H1 (cell line): ENCODE results near the gene SAXO1. TPM values are rescaled to one million over a fixed set of nuclear protein-coding genes. Genes with fewer than 3 reads are reported as not detected.

Source experiments
- CTCF ChIA-PET: fragments of 300-600 bp; sonication (Branson Sonifier 250); formaldehyde crosslinking; loops from one replicate; lab custom pipeline; 2021; ENCODE audit not compliant: partially characterized antibody; lab: Charles Lee
- POLR2A ChIA-PET: fragments of 300-600 bp; sonication (Branson Sonifier 250); formaldehyde crosslinking; loops from one replicate; lab custom pipeline; 2021; ENCODE audit warnings: inconsistent platforms; ENCODE audit not compliant: partially characterized antibody; lab: Charles Lee
- DNase-seq, 2 experiments: peaks; one replicate each; pipeline versions ENCODE4 v3.0.0 to v3.0.0-alpha.2; 2010 to 2022; ENCODE audit warnings: low spot score in 2 of 2, low read depth in 1 of 2, mixed read lengths in 1 of 2
- FAIRE-seq: peaks from 2 replicates; lab custom pipeline; 2011; peaks lifted over from hg19 to GRCh38; lab: Jason Lieb, UNC
- H2AFZ ChIP-seq: 2 replicates; pipeline ENCODE4 v1.8.1; 2012; ENCODE audit warnings: low read length, inconsistent platforms
- H2AK5ac ChIP-seq: 2 replicates; pipeline ENCODE4 v1.6.1; 2013; ENCODE audit warnings: low read depth, low read length
- H2BK120ac ChIP-seq: replicated peaks from 2 replicates; pipeline ENCODE3; 2013; ENCODE audit warnings: low read depth, low read length, inconsistent platforms
- H2BK12ac ChIP-seq: 2 replicates; pipeline ENCODE4 v1.6.1; 2013; ENCODE audit warnings: low read depth, low read length
- H2BK15ac ChIP-seq: 2 replicates; pipeline ENCODE4 v1.6.1; 2013; ENCODE audit warnings: low read length
- H2BK20ac ChIP-seq: 2 replicates; pipeline ENCODE4 v1.6.1; 2013; ENCODE audit warnings: low read length
- H2BK5ac ChIP-seq: 2 replicates; pipeline ENCODE4 v1.6.1; 2013; ENCODE audit warnings: low read depth, low read length
- H3K14ac ChIP-seq: 2 replicates; pipeline ENCODE4 v1.6.1; 2013; ENCODE audit warnings: inconsistent platforms; ENCODE audit not compliant: insufficient read length
- H3K18ac ChIP-seq: 2 replicates; pipeline ENCODE4 v1.6.1; 2013; ENCODE audit warnings: low read length; ENCODE audit errors: extremely low read depth
- H3K23ac ChIP-seq: 2 replicates; pipeline ENCODE4 v1.6.1; 2013; ENCODE audit warnings: inconsistent platforms; ENCODE audit not compliant: insufficient read length
- H3K23me2 ChIP-seq: 2 replicates; pipeline ENCODE4 v1.6.1; 2013; ENCODE audit warnings: low read depth, low read length
- H3K27ac ChIP-seq: 2 replicates; pipeline ENCODE4 v1.6.1; 2011; ENCODE audit warnings: low read depth, low read length, inconsistent platforms
- H3K27me3 ChIP-seq, 4 experiments: replicated peaks in 1 of 4; 1 replicate in 1 of 4; 2 replicates in 3 of 4; pipeline versions ENCODE4 v1.6.1 to v1.8.1; 2011 to 2013; ENCODE audit warnings: low read length in 3 of 4, mild to moderate bottlenecking in 3 of 4, inconsistent platforms in 2 of 4, mixed read lengths in 2 of 4, moderate library complexity in 1 of 4; ENCODE audit not compliant: control insufficient read depth in 3 of 4, insufficient read depth in 3 of 4; ENCODE audit errors: extremely low read depth in 1 of 4
- H3K36me3 ChIP-seq, 4 experiments: 2 replicates each; pipeline versions ENCODE4 v1.6.1 to v1.8.1; 2011 to 2013; ENCODE audit warnings: mild to moderate bottlenecking in 4 of 4, low read length in 3 of 4, moderate library complexity in 2 of 4, control low read depth in 1 of 4, inconsistent platforms in 1 of 4; ENCODE audit not compliant: insufficient read depth in 4 of 4, control insufficient read depth in 2 of 4
- H3K4ac ChIP-seq: replicated peaks from 2 replicates; pipeline ENCODE3; 2013; ENCODE audit warnings: low read length, low read depth, mixed read lengths, inconsistent platforms; ENCODE audit not compliant: insufficient read length
- H3K4me1 ChIP-seq, 4 experiments: replicated peaks in 1 of 4; 1 replicate in 1 of 4; 2 replicates in 3 of 4; pipeline versions ENCODE4 v1.6.1 to v1.8.1; 2011 to 2013; ENCODE audit warnings: low read length in 3 of 4, inconsistent platforms in 2 of 4, mixed read lengths in 1 of 4; ENCODE audit not compliant: insufficient read depth in 4 of 4, control insufficient read depth in 3 of 4
- H3K4me2 ChIP-seq, 2 experiments: 2 replicates each; pipeline versions ENCODE4 v1.6.1 to v1.8.1; 2011 to 2013; ENCODE audit warnings: low read depth in 2 of 2, low read length in 2 of 2, control low read depth in 1 of 2, inconsistent platforms in 1 of 2, mild to moderate bottlenecking in 1 of 2; ENCODE audit not compliant: insufficient read depth in 1 of 2
- H3K4me3 ChIP-seq, 4 experiments: fragments of 200-600, 300-600 bp in 1 of 4; sonication (generic), shearing (Covaris generic), sonication (Bioruptor Twin) in 1 of 4; 2 replicates each; pipeline versions ENCODE4 v1.5.1 to v1.8.1; 2011 to 2016; ENCODE audit warnings: low read length in 4 of 4, low read depth in 3 of 4, control low read depth in 2 of 4, inconsistent platforms in 2 of 4, mild to moderate bottlenecking in 2 of 4, mixed read lengths in 1 of 4, moderate library complexity in 1 of 4; ENCODE audit not compliant: insufficient read depth in 2 of 4; ENCODE audit errors: extremely low read depth in 1 of 4
- H3K56ac ChIP-seq: replicated peaks from 2 replicates; pipeline ENCODE3; 2013; ENCODE audit warnings: low read depth, mild to moderate bottlenecking, mixed read lengths, low read length, inconsistent platforms; ENCODE audit not compliant: insufficient read length
- H3K79me1 ChIP-seq: 2 replicates; pipeline ENCODE4 v1.6.1; 2013; ENCODE audit warnings: low read depth, low read length, control low read depth
- H3K79me2 ChIP-seq, 2 experiments: 2 replicates each; pipeline versions ENCODE4 v1.6.1 to v1.8.1; 2012 to 2013; ENCODE audit warnings: low read length in 2 of 2, mild to moderate bottlenecking in 2 of 2, inconsistent platforms in 1 of 2; ENCODE audit not compliant: insufficient read depth in 2 of 2, control insufficient read depth in 1 of 2
- H3K9ac ChIP-seq, 4 experiments: replicated peaks in 1 of 4; 1 replicate in 1 of 4; 2 replicates in 3 of 4; pipeline versions ENCODE4 v1.6.1 to v1.8.1; 2011 to 2013; ENCODE audit warnings: low read depth in 3 of 4, low read length in 3 of 4, control low read depth in 2 of 4, mild to moderate bottlenecking in 2 of 4, moderate library complexity in 2 of 4, inconsistent platforms in 1 of 4; ENCODE audit errors: extremely low read depth in 1 of 4
- H3K9me3 ChIP-seq, 2 experiments: 2 replicates each; pipeline versions ENCODE4 v1.6.1 to v1.8.1; 2012 to 2013; ENCODE audit warnings: mild to moderate bottlenecking in 2 of 2, moderate library complexity in 2 of 2, control low read depth in 1 of 2, inconsistent platforms in 1 of 2, low read depth in 1 of 2, low read length in 1 of 2, mixed read lengths in 1 of 2; ENCODE audit not compliant: insufficient read depth in 2 of 2
- H4K20me1 ChIP-seq, 2 experiments: replicated peaks in 1 of 2; 2 replicates each; pipeline versions ENCODE3 to v1.8.1; 2011 to 2013; ENCODE audit warnings: inconsistent platforms in 2 of 2, low read length in 2 of 2, mild to moderate bottlenecking in 1 of 2; ENCODE audit not compliant: insufficient read depth in 2 of 2, control insufficient read depth in 1 of 2
- H4K5ac ChIP-seq: 2 replicates; pipeline ENCODE4 v1.6.1; 2013; ENCODE audit warnings: low read length, low read depth, mixed read lengths, inconsistent platforms; ENCODE audit not compliant: insufficient read length
- H4K8ac ChIP-seq: 2 replicates; pipeline ENCODE4 v1.8.0; 2013; ENCODE audit warnings: mild to moderate bottlenecking, moderate library complexity, low read length, inconsistent platforms; ENCODE audit not compliant: insufficient read depth; ENCODE audit errors: extremely low read depth
- H4K91ac ChIP-seq: replicated peaks from 2 replicates; pipeline ENCODE3; 2013; ENCODE audit warnings: low read length, mixed read lengths, inconsistent platforms; ENCODE audit not compliant: insufficient read length
- ASH2L ChIP-seq: fragments of 200-600, 300-600 bp; sonication (generic); IDR thresholded peaks from one replicate; pipeline ENCODE4 v1.7.1; 2017; ENCODE audit warnings: low read length
- CHD2 ChIP-seq: IDR thresholded peaks from 2 replicates; pipeline ENCODE4 v1.6.1; 2012; ENCODE audit warnings: low read length, improper control_type of control experiment
- EZH2 ChIP-seq: fragments of 200-600 bp; sonication (generic); IDR thresholded peaks from 2 replicates; pipeline ENCODE4 v1.7.1; 2012; ENCODE audit warnings: low read depth, mild to moderate bottlenecking, moderate library complexity, low read length, inconsistent platforms; ENCODE audit not compliant: severe bottlenecking
- FOSL1 ChIP-seq: IDR thresholded peaks from 2 replicates; pipeline ENCODE4 v1.6.1; 2011; ENCODE audit warnings: mild to moderate bottlenecking, low read depth, low read length, moderate library complexity; ENCODE audit not compliant: insufficient read depth
- GTF2F1 ChIP-seq: IDR thresholded peaks from 2 replicates; pipeline ENCODE4 v1.6.1; 2012; ENCODE audit warnings: low read depth, low read length, improper control_type of control experiment, borderline replicate concordance
- HDAC2 ChIP-seq, 2 experiments: fragments of 300-600 bp in 1 of 2; sonication (generic) in 1 of 2; IDR thresholded peaks; 2 replicates each; pipeline ENCODE4 v1.6.1; 2011 to 2012; ENCODE audit warnings: low read depth in 2 of 2, low read length in 2 of 2, mild to moderate bottlenecking in 2 of 2, moderate library complexity in 2 of 2, borderline replicate concordance in 1 of 2, inconsistent platforms in 1 of 2
- JUND ChIP-seq: IDR thresholded peaks from 2 replicates; pipeline ENCODE4 v1.6.1; 2011; ENCODE audit warnings: mild to moderate bottlenecking, improper control_type of control experiment, low read length
- MAFK ChIP-seq: IDR thresholded peaks from 2 replicates; pipeline ENCODE4 v1.6.1; 2012; ENCODE audit warnings: low read depth, mild to moderate bottlenecking, improper control_type of control experiment, low read length
- NRF1 ChIP-seq: IDR thresholded peaks from 2 replicates; pipeline ENCODE4 v1.6.1; 2011; ENCODE audit warnings: mild to moderate bottlenecking, low read depth, low read length, improper control_type of control experiment
- RNF2 ChIP-seq: fragments of 200-900, 300-1000 bp; sonication (generic); IDR thresholded peaks from 2 replicates; pipeline ENCODE4 v1.7.1; 2016; ENCODE audit warnings: borderline replicate concordance, low read depth, mild to moderate bottlenecking, antibody characterized with exemption, low read length; ENCODE audit not compliant: poor library complexity, severe bottlenecking; ENCODE audit errors: missing control alignments
- SIRT6 ChIP-seq: IDR thresholded peaks from one replicate; pipeline ENCODE4 v1.7.1; 2012; ENCODE audit warnings: low read length, inconsistent platforms
- SP2 ChIP-seq: IDR thresholded peaks from 2 replicates; pipeline ENCODE4 v1.6.1; 2012; ENCODE audit warnings: mild to moderate bottlenecking, low read length, inconsistent platforms
- SP4 ChIP-seq: IDR thresholded peaks from 2 replicates; pipeline ENCODE4 v1.6.1; 2012; ENCODE audit warnings: low read length, inconsistent platforms
- TEAD4 ChIP-seq: IDR thresholded peaks from 2 replicates; pipeline ENCODE4 v1.6.1; 2012; ENCODE audit warnings: low read depth, low read length, inconsistent platforms, mixed read lengths
- WGBS, 2 experiments: shearing (Covaris generic) in 1 of 2; methylation state at CpG; one replicate each; pipeline versions ENCODE4 v1.1.6 to v1.1.7; 2013 to 2015; ENCODE audit warnings: low lambda C conversion rate in 2 of 2, mixed read lengths in 2 of 2, inconsistent platforms in 1 of 2, low coverage in 1 of 2, missing lambda C conversion rate in 1 of 2; ENCODE audit not compliant: insufficient replicate concordance in 2 of 2, insufficient coverage in 1 of 2, insufficient read length in 1 of 2; ENCODE audit errors: extremely low coverage in 1 of 2, missing lambda C conversion rate in 1 of 2; 5-methylcytosine and 5-hydroxymethylcytosine counted together
- polyA plus RNA-seq, 7 experiments: library from polyadenylated mRNA; depleted of rRNA in 3 of 7; stranded (reverse) in 5 of 7; unstranded in 2 of 7; fragments of >200 nt in 5 of 7; fragments of 200-250 nt in 2 of 7; gene quantifications; 1 replicate in 5 of 7; 2 replicates in 1 of 7; 4 replicates in 1 of 7; pipeline versions ENCODE4 v1.2.1 to v1.2.3, GENCODE V29; 2011 to 2013; ENCODE audit warnings: missing spikeins in 2 of 7, mixed read lengths in 2 of 7
- total RNA-seq: library from RNA; stranded (reverse); fragmentation: NEBNext Ultra II Directional; extraction: Animal tissue kit (Norgen Biotek cat#: 25700); gene quantifications from 2 replicates; pipeline ENCODE4 v1.2.1, GENCODE V29; 2021

The SAXO1 gene
- total and polyA plus RNA-seq, 2 of the 8 experiments (the other 6 are each of a cell fraction or from before 2014, with no cell fraction given), result 0.11 to 0.20 TPM

GRCh38 chr9:18973348-18973747, 59.7 kb downstream of the SAXO1 start:
- Histone ChIP-seq H3K9me3 (no peaks in the 10 kb centered on the region), H2BK5ac (no peak overlapping the region), H4K20me1 (no peaks in the 10 kb centered on the region), H4K91ac (no peak overlapping the region), H4K8ac (no peak overlapping the region), H3K18ac (no peak overlapping the region), H3K23ac (no peak overlapping the region), H3K9ac (no peak overlapping the region), H2BK12ac (no peak overlapping the region), H2AK5ac (no peak overlapping the region), H3K4ac (no peak overlapping the region), H3K23me2 (no peaks in the 10 kb centered on the region), H3K27ac (no peak overlapping the region), H3K27me3 (no peaks in the 10 kb centered on the region), H3K79me2 (no peaks in the 10 kb centered on the region), H3K4me2 (no peak overlapping the region), H2BK120ac (no peak overlapping the region), H3K36me3 (no peaks in the 10 kb centered on the region), H4K5ac (no peak overlapping the region), H3K14ac (no peak overlapping the region), H3K79me1 (no peaks in the 10 kb centered on the region), H2BK15ac (no peak overlapping the region), H3K4me3 (no peak overlapping the region), H3K56ac (no peak overlapping the region), H3K4me1 (no peaks in the 10 kb centered on the region), H2AFZ (no peak overlapping the region), H2BK20ac (no peak overlapping the region)
- CTCF ChIA-PET, result interaction anchor here (0.6 to 1.2 kb wide), 3 partner anchors 12 to 521 kb away, joined by 3 to 4 read pairs (median 3); no protein-coding TSS in a partner anchor
- POLR2A ChIA-PET, result no interaction called here
- 93% methylated on average over 2 of the region's 2 CpGs; no CpG with 5 or more reads in 1 of the 2 experiments for WGBS, 2 experiments
- no peak for FAIRE-seq
- DNase-seq, result no peak
- TF ChIP-seq CHD2 (no peak), NRF1 (no peak), HDAC2 (IDR thresholded peaks at IDR 0.05; ENCODE audit: borderline replicate concordance in 1 of 2, low read depth in 2 of 2, low read length in 2 of 2) (no peak), FOSL1 (no peak), MAFK (no peak), ASH2L (no peak), SP2 (no peak), RNF2 (no peak), JUND (no peak), GTF2F1 (no peak), TEAD4 (no peak), SIRT6 (no peak), EZH2 (no peak), SP4 (no peak)
